GM21576 (cell line): ENCODE results near the gene ORAI1.
"Not testable (repeated sequence)": the region's sequence is repeated elsewhere in the genome, so short reads cannot be mapped to it uniquely, and the experiment has no call there.

Experiments used
- ATAC-seq: cut with Tn5 transposase; IDR thresholded peaks from one replicate; pipeline ENCODE4 v1.9.1; 2021; ENCODE audit warnings: mild to moderate bottlenecking, moderate library complexity; ENCODE audit not compliant: unreplicated experiment

The ORAI1 gene

DNA sequence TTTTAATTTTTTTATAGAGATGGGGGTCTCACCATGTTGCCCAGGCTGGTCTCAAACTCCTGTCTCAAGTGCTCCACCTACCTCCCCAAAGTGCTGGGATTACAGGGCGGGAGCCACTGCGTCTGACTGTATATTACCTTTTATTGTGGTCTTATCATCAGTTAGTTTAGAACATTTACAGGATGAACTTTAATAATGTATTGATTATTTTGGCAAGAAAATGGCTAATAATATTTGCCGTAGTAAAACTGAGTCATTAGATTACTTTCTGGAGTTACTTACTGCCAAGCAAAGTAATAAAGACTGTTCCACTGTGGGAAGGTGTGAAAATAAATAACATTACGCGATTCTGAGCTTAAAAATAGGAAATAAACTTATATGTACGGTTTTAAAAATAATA lies 23.6 kb upstream of the ORAI1 start:
- ATAC-seq: no peak

DNA sequence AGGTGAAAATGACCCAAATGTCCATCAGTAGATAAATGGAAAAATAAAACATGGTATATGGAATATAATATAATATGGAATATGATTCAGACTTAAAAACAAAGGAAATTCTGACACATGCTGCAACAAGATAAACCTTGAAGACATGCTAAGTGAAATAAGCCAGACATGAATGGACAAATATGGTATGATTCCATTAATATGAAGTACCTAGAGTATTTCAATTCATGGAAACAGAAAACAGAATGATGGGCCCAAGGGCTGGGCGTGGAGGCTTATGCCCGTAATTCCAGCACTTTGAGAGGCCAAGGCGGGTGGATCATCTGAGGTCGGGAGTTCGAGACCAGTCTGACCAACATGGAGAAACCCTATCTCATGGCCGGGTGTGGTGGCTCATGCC lies 22.7 kb upstream of the ORAI1 start:
- no peak for ATAC-seq

DNA sequence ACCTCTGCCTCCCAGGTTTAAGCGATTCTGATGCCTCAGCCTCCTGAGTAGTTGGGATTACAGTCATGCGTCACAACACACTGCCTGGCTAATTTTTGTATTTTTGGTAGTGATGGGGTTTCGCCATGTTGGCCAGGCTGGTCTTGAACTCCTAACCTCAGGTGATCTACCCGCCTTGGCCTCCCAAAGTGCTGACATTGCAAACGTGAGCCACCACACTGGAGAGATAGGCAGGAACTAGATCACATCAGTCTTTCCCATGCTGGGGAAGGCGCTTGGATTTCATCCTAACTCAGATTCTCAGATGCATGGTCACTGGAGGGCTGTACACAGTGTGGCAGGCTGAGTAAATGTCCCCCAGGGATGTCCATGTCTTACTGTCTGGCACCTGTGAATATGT lies 18.0 kb upstream of the ORAI1 start:
- ATAC-seq: no peak

DNA sequence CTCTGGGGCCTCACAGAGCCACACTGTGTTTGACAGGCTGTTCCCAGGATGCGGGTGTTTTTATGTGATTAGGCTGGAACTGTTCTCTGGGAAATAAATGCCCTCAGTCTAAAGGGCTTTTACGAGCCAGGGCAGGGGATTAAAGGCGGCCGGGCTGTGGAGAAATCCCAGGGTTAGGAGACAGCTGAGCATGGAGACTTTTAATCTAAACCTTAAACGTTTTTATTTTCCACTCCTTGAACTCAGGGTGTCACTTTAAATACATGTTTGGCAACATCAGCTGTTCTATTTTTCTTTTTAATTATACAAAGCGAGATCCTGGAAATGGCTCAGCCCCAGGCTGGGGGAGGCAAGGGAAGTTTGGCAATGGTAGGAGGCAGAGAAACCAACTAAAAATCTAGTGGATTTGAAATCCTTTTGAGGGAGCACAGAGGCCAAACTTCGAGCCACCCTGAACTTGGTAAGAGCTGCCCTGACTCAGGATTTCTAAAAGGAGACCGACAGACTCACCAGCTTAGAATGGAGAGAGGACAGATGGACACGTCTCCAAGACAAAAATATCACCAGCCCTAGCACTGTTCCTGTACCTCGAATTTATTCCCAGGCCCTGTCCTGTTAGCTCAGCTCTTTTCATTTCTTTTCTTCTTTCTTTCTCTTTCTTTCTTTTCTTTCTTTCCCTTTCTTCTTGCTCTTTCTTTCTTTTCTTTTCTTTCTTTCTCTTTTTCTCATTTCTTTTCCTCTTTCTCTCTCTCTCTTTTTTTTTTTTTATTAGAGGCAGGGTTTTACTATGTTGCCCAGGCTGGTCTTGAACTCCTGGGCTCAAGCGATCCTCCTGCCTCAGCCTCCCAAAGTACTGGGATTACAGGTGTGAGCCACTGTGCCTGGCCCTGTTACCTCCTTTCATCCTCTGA lies 15.8 kb upstream of the ORAI1 start:
- ATAC-seq: no peak

DNA sequence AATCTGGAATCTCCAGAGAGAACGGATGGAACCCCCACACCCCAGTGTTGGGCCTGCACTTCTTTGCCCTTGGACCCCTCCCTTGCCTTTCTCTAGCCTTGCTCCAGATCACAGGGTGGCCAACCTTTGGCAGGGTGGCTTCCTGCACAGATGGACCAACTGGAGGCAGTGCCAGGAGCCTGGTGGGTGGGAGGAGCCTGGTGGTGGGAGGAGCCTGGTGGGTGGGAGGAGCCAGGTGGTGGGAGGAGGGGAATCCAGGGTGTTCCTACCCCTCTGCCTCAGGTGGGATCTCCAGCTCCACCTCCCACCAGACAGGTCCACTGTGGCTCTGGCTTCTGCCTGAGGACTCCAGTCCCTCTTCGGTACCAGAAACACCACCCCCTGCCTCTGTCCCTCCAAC lies 15.0 kb upstream of the ORAI1 start:
- ATAC-seq: no peak

DNA sequence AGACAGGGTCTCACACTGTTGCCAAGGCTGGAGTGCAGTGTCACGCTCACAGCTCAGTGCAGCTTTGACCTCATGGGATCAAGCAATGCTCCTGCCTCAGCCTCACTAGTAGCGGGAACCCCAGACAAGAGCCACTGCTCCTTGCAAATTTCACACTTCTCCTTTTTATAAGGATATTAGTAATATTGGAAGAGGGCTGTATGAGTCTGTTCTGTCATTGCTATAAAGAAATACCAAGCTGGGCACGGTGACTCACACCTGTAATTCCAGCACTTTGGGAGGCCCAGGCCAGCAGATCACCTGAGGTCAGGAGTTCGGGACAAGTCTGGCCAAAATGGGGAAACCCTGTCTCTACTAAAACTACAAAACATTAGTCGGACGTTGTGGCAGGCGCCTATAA lies 12.9 kb upstream of the ORAI1 start:
- ATAC-seq: no peak

DNA sequence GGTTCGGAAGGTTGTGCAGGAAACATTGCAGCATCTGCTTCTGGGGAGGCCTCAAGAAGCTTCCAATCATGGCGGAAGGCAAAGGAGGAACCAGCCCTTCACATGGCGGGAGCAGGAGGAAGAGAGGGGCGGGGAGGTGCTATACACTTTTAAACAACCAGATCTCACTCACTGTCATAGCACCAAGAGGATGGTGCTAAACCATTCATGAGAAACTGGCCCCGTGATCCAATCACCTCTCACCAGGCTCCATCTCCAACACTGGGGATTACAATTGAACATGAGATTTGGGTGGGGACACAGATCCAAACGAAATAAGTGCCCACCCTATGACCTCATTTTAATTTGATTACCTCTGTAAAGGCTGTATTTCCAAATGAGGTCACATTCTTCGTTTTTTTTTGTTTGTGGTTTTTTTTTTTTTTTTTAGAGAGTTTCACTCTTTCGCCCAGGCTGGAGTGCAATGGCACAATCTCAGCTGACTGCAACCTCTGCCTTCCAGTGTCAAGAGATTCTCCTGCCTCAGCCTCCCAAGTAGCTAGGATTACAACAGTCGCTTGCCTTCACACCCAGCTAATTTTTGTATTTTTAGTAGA lies 11.4 kb upstream of the ORAI1 start:
- no peak for ATAC-seq

DNA sequence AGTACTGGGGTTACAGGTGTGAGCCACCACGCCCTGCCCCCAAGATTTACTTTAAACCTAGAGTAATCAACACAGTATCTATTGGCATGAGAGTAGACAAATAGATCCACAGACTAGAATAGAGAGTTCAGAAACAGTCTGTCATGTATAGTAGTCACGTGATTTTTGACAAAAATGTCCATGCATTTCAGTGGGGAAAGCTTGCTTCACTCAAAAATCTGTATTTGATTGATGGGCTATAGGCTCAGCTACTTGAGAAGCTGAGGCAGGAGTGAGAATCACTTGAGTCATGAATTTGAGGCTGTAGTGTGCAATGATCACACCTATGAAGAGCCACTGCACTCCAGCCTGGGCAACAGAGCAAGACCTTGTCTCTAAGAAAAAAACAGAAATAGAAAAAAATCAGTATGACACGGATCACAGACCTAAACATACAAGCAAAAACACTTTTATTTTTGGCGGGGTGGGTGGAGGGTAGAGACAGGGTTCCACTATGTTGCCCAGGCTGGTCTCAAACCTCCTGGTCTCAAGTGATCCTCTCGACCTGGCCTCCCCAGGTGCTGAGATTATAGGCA lies 7.6 kb upstream of the ORAI1 start:
- ATAC-seq: no peak

DNA sequence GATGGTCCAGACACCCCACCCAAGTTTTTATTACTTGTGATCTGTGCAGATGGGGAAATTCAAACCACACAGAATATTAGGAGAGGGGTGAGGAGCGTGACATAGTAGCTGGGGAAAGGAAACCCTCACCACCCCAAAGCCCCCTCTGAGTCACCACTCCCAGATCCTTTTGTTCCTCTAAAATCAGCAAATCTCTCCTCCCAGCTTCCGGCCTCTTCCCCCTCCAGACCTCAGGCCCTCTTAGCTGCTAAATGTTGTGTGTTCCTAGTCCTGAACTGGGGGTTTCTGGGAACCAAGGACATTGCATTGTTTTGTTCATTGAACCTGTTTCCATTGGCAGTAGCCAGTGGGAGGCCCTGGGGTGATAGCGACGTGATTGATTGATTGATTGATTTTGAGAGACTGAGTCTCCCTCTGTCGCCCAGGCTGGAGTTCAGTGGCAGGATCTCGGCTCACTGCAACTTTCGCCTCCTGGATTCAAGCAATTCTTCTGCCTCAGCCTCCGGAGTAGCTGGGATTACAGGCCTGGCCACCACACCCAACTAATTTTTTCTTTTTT lies 5.9 kb upstream of the ORAI1 start:
- no peak for ATAC-seq

DNA sequence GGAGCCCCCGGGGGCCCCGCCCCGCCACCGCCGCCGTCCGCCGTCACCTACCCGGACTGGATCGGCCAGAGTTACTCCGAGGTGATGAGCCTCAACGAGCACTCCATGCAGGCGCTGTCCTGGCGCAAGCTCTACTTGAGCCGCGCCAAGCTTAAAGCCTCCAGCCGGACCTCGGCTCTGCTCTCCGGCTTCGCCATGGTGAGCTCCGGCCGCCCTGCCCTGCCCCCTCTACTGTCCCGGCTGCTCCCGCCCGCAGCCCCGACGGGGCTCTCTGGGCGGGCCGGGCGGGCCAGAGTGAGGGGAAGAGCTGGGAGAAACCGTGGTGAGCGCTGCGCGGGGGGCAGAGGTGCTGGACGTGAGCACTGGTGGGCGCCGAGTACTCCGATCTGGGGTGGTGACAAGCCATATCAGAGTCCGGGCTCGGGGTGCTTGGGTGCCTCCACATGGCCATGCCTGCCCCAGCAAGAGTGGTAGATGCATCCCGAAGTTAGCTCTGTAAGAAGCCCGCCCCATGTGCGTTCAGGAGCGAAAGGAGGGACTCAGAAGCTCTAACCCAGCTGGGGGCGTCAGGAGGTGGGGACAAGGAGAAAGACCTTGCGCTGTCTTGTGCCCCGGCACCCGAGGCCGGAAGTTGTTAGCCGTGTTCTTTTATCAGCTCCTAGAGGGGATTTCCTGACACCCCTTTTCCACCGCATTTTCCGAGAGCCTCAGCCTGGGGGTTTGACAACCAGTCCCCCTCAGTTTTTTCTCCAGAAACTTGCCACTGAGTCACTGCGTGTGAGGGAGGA lies 717 bp downstream of the ORAI1 start:
- ATAC-seq: peak; percentile 28

DNA sequence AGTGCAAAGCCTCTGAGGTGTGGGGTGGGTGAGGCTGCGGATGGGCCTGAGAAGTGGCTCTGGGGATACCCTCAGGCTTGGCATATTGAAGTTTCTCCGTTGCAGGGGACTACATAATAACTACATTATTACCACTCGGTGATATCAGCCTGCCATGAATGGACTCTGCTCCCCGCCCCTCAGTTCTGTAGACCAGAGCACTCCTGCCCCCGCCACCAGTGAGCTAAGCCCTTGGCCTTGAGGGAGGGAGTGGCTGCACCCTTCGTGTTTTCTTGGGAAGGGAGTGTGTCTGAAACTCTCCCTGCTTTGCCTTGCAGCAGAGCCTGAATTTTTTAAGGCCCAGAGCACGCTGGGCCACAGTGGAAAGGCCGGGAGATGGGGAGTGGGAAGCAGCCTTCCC lies 1.7 kb downstream of the ORAI1 start:
- ATAC-seq: no peak

DNA sequence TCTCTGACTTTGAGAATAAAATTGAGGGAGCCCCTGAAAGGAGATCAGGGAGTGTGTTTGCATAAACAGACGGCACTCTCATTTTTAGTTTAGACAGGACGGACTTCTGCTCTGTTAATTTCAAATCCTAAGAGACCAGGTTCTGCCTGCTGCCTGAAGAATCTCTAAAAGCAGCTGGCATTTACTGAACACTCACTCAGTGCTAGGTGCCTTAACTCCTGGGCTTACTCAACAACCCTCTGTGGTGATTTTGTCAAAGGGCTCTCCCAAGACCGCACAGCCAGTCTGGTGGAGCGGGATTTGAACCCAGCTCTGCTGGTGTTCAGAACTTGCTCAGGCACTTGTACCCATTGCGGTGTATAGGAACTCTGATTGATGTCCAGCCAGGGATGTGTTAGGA lies 2.2 kb downstream of the ORAI1 start:
- no peak for ATAC-seq

DNA sequence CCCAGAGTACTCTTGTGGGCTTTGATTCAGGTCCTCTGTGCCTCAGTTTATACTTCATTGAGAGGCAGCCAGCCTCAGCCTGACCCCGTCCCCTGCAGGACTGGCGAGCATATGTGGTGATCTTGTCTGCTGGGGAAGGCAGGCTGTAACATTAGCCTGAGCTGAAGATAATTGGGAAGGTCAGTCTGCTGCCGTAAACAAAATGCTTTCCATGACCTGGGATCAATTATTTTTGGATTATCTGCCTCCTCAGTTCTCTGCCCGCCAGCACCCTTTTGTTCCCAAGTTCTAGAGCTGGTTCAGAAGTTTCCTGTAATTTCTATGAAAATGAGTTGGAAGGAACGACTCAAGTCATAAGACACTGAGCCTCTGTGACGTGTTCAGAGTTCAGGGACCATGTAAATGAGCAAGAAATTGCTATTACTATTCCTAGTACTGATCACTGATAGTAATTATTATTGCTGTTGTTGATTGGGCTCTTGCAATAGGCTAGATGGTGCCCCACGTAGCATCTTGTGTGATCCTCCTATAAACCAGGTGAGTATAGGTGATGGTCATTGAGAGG lies 4.5 kb downstream of the ORAI1 start:
- ATAC-seq: no peak

DNA sequence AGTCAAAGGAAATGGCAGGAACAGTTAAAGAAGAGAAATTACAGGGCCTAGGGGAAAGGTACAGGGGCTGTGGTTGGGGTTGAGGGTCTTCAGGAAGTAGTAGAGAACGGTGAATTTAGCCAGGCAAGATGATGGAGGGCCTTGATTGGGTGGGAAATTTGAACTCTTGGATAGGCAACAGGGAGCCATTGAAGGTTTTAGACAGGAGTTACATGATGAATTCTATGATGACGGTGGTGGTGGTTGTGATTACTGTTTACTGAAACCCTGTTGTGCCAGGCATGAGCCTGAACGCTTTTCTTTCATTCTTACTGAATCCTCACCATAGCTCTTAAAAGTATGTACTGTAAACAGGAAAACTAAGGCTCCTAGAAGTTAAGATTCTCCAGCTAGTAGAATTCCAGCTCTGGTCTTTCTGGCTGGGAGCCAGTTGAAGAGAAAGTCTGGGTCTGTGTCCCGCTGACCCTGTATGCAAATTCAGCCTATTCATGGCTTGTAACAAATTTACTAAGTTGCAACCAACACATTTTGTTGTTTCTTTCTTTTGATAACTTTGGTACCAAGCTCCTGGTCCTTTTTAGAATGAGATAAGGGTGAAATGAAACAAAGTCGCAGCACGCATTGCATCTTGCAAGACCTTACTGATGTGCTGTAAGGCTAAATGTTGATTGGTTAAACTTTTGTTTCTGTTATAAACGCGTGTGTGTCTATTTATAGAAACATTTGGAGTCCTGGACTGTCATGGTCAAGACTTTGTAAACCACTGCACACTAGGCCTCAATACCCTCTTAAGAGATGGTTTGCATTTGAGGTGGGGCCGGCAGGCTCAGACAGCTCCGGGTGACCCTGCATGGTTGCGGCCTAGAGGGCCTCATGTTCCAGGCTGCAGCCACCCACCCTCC lies 6.0 kb downstream of the ORAI1 start:
- no peak for ATAC-seq

DNA sequence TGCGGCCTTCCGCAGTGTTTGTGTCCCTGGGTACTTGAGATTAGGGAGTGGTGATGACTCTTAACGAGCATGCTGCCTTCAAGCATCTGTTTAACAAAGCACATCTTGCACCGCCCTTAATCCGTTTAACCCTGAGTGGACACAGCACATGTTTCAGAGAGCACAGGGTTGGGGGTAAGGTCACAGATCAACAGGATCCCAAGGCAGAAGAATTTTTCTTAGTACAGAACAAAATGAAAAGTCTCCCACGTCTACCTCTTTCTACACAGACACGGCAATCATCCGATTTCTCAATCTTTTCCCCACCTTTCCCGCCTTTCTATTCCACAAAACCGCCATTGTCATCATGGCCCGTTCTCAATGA lies 7.5 kb downstream of the ORAI1 start:
- ATAC-seq: not testable (repeated sequence)

DNA sequence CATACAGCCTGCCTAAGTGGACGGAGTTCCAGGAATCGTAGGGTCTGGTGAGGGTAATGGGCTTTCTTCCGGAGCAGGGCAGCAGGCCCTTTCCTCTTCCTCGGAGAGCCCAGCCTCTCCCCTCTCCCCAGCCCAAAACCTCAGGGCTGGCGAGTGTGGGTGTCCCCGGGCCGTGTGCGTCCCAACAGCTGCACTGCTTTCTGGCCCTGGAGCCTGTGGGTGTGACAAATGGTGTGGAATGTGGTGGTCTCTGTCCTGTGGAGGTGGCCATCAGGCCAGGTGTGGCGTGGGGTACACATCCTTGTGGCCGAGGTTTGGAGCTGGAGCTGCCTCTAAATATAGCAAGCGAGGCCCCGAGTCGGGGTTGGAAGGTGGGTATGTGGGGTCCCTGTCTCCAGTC lies 8.5 kb downstream of the ORAI1 start:
- no peak for ATAC-seq

DNA sequence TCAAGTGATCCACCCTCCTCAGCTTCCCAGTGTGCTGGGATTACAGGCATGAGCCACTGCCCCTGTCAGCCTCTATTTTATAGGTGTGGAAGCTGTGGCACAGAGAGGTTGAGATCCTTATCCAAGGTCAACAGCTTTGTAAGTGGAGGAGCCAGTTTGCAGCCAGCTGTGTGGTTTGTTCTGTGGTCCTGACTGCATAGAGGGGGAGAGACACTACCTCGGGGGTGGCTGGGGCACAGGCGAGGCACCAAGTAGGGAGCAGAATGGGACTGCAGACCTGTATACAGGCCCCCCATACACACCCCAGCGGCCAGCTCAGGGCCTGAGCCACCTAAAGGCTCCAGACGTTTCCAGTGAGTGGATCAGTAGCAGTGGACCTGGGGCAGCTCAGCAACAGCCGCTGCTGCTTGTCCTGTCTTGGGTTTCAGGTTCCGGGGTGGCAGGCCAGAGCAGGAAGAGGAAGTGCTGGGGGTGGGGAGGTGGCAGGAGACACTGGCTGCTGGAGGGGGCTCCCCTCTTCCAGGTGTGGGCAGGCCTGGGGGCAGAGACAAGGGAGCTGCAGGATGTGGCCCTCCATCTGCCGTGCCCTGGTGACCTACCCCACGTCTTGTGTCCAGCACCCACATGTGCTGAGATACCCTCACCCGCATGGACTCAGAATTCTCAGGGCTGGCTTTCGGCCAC lies 11.0 kb downstream of the ORAI1 start:
- ATAC-seq: peak; percentile 60

DNA sequence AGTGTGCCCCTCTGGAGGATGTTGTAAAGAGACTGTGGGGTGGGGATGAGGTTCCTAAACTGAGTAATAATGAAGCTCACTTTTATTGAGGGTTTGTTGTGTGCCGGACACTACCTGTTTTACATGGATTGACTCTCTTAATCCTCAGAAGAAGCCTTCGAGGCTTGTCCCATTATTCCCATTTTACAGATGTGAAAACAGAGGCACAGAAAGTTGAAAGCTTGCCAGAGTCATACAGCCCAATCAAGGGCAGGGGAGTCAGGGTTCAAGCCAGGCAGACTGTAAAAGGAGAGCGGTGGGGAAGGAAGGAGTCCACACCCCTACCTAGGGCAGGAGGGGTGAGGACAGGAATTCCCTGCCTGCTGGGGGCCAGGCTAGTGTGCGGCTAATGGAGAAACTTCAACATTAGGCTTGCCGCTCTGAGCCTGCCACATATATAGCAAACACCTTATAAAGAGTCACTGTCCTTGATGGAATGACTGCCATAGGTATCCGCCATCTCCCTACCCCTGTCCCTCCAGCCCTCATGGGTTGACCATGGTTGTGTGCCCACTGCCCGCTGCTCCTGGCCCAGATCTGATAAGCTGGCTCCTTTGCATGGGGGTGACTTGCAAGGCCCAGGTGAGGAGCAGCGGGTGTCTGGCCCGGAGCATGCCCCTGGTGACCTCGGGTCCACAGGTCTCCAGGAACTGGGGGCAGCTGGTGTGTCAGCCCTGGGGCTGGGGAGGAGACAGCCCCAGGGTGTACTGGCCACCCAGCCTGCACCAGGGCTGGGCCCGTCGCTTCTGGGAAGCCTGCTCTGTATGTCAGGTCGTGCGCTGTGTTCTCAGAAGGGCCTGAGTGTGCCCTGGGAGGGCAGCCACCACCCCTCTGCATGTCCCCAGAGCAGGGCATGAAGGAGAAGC lies 12.2 kb downstream of the ORAI1 start:
- no peak for ATAC-seq

DNA sequence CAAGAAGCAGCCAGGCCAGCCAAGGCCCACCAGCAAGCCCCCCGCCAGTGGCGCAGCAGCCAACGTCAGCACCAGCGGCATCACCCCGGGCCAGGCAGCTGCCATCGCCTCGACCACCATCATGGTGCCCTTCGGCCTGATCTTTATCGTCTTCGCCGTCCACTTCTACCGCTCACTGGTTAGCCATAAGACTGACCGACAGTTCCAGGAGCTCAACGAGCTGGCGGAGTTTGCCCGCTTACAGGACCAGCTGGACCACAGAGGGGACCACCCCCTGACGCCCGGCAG lies 15.0 kb downstream of the ORAI1 start:
- no peak for ATAC-seq
